Jurkat, Clone E6-1 (cell line): Measurements from ENCODE around the gene GLRA3.
A peak's percentile ranks its signal among the peaks of the same experiment; 100 is the strongest.
"Not testable (repeated sequence)": the region's sequence is repeated elsewhere in the genome, so short reads cannot be mapped to it uniquely, and the experiment has no call there.

ENCODE experiments used
- DNase-seq: peaks from one replicate; pipeline ENCODE4 v3.0.0-alpha.2; 2011; ENCODE audit warnings: low read depth, low spot score
- H3K4me3 ChIP-seq: 2 replicates; pipeline ENCODE4 v1.5.1; 2011; ENCODE audit warnings: mild to moderate bottlenecking, low read length, control low read depth, moderate library complexity

The GLRA3 gene

DNA sequence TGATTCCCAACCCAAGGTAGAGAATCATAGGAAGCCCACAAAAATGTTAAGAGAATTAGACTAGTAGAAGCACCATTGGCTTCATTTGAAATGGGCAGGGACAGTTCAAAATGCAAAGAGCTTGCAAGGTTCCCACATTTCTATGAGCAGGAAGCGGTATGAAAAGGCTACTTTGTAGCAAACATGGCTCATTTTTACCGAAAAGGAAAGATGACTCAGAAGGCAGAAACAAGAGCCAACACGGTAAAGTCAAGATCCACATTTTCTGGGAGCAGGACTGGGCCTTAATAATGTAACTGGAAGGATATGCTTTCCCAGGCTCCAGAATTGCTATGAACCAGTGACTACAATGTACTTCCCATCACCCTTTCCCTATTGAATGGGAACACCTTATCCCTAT lies 89.5 kb downstream of the GLRA3 start:
- no peak overlapping the region for H3K4me3 ChIP-seq
- no peak for DNase-seq

DNA sequence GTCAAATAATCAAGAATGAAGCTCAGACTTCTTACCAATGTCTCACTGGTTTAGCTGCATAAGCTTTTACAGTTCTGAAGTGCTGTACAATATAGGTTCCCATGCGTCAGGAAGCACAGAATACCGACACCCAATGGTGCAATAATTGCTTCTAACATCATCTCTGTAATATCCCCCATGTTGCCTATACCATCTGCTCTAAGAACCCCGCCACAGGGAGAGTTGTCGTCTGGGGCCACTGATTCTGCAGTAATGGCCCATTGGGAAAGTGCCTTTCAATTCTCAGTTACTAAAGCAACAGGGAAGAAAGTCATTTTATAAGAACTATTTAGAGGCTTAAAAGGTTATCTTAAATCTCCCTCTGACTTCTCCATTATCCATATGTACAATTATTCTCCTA lies 94.9 kb downstream of the GLRA3 start:
- H3K4me3 ChIP-seq = no peak overlapping the region
- no peak for DNase-seq

DNA sequence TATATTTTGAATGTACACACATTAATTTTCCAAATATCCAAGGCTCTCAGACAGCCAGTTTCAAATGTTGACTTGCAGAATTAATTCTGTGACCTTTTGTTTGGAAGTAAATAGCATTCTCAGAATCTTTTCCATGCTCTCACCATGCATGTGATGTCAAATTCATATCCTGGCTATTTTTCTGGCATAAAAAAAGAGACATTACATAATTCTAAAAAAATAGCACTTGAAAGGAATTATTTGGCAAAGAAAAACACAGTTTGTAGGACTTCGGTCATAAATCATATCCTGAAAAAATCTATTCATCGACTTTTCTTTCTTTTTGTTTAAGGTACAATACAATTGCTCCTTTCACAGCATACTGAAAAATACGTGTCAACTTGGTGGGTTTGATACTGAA lies 111.2 kb downstream of the GLRA3 start:
- H3K4me3 ChIP-seq = no peak overlapping the region
- no peak for DNase-seq

DNA sequence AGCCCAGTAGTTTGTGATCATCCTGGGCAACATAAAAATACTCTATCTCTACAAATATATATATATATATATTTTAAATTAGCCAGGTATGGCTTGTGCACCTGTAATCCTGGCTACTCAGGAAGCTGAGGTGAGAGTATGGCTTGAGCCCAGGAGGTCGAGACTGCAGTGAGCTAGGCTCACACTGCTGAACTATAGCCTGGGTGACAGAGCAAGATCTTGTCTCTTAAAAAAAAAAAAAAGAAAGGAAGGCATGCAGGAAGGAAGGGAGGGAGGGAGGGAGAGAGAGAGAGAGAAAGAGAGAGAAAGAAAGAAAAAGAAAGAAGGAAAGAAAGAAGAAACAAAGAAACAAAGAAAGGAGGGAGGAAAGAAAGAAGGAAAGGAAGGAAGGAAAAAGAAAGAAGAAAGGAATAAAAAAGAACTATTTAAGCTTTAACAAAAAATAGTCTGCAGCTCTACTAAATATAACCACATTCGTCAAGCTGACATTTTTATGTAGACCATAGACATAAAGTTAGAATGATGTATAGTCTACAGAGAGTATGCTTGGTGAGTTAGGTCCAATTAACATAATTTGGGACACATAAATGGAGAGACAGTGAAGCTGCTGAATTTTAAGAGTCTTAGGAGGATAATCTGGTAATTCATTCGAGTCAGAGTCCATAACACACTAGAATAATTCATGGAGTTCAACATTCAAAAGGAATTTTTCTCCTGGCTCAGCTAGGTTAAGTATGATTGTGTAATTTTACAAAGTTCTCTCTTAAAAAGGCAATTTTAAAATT lies 111.9 kb downstream of the GLRA3 start:
- no peak overlapping the region for H3K4me3 ChIP-seq

DNA sequence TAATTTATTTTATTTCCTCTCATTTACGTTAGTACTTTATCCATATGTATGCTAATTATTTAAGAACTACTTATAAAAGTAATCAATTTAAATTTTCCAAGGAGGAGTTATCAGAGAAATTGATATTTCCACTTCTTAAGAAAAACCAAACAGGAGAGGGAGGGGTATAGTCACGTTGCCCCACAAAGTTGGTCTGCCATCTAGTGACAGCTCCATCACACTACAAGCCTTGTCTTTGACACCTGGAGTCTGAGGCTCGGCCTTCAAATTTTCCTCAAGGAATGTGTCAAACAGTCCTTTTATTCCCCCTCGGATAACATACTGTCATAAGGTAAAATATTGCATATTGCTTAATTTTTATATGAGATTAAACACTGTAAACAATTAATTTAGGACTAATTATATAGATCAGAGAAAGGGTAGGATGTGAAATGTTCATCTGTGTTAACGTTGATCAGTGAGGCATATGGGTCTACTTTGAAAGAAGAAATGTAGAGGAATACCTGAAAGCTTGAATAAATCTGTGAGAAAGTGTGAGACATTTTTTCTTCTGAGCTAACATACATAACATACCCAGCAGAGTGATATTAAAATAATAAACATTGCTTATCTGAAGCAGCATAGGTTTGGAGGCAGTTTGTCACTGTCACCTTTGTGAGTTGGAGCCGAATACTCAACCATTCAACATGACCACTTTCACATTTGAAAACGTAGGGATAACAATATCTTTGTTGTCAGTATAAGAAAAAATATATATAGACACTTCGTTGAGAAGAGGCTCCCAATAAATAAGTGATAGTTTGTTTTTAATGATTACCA lies 114.4 kb downstream of the GLRA3 start:
- no peak overlapping the region for H3K4me3 ChIP-seq
- DNase-seq = peak; percentile 28

More for the DNA sequence above, 111.9 kb downstream of the GLRA3 start:
- DNase-seq = no peak

DNA sequence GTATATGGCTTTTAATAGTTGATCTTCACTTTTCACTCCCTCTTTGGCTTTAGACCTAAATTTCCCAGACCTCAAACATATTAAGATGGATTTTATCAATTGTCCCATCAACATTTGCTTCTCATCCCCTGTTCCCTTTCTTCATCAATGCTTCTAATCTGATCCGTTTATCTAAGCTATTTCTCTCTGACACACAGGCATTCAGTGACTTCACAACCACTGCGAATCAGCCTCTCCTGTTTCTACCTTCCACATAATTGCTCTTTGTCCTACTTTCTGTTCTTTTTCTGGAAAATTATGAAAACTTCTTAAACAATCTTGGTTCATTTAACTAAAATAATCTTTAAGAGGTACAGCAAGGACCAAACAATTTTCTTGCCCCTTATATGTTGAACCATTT lies 115.2 kb downstream of the GLRA3 start:
- H3K4me3 ChIP-seq = no peak overlapping the region
- no peak for DNase-seq

DNA sequence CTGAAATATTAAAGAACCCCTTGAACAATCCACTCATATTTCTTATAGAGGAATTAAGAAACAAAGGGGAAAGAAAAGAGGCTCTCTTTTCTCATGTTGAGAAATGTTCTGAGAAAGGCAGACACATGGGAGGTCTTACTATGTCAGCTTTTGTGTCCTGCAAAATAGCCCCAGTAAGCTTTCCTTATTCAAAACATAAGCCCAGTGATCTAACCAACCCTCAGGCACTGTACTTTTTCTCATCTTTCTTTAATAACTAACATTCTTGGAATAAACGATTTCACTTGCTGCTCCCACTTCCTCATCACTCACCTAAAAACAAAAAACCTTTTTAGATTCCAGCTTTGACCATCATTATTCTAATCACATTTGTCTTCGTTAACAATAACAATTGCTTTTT lies 115.9 kb downstream of the GLRA3 start:
- no peak overlapping the region for H3K4me3 ChIP-seq
- no peak for DNase-seq

DNA sequence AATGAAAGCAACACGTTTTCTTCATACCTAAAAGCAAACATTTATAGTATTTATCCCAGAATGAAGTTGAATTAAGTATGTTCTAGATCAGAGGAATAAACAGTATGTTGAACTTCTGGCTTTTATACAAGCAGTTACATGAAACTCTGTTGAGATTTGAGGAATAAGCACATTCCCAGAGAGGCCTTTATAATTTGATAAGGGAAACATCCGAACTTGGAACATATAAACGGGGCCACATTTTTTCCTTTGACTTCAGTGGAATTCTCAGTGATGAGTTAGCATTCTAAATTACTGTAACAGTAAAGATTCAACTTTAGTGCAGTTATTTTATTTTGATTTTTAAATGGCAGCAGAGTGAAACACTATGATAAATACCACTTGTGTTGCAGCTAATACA lies 119.5 kb downstream of the GLRA3 start:
- DNase-seq = no peak
- no peak overlapping the region for H3K4me3 ChIP-seq

DNA sequence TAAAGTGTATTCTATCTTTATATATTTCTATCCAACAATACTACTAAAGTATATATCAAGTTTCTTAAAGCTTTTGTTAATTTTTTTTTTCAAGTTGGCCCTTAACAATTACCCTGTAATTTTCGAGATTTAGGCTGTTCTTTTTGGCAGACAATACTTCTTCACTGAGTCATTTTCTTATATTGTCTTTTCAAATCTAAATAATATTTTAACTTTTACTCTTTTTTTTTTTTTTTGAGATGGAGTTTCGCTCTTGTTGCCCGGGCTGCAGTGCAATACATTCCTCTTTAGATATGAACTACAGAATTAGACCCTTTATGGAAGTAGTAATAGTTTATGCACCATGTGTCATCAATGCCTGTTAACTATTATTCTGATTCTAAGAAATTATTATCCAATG lies 120.7 kb downstream of the GLRA3 start:
- H3K4me3 ChIP-seq = no peak overlapping the region

DNA sequence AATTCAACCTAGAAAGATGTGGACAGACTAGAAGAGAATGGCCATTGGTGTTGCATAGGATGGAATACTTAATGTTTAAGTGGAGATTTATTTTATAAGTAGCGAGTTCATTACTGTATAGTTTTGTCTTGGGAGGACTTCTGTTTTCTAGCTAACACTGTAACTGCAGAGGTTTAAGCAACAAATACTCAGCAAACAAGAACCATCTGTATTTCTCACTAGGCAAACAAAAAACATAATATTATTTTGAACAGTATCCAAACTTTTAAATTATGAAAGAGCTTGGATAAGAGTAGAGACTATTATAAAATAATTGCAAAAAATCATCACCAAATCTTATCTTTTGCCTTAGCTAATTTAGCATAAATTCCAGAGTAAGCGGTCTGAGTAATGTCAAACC lies 121.1 kb downstream of the GLRA3 start:
- no peak overlapping the region for H3K4me3 ChIP-seq

More for the DNA sequence above, 120.7 kb downstream of the GLRA3 start:
- DNase-seq = no peak

DNA sequence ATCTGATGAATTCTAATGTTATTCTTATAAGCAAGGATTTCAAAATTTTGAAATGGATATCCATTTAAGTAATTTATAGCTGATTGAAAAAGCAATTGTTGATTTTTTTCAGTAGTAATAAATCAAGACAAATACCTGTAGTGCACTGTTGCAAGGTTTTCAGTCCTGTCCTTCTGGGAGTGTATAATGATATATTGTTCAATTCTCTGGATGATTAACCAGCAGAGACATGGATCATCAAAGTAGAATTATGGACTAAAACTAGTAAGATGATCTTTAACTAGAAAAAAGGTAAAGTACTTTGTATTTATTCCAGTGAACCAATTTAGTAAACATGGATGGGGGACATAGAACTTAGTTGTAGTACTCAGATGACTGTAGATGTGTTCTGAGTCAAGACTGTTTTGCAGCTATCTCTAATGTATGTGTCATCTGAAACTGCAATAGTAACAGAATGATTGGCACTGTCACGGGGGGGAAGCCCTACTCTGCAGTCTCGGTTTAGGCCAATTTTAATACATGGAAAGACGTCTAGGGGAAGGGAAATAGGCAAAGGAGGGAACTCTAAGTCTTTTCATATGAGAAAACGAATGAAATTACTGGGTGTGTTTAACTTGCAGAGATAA lies 121.9 kb downstream of the GLRA3 start:
- DNase-seq = no peak
- H3K4me3 ChIP-seq = no peak overlapping the region

More for the DNA sequence above, 121.1 kb downstream of the GLRA3 start:
- no peak for DNase-seq

DNA sequence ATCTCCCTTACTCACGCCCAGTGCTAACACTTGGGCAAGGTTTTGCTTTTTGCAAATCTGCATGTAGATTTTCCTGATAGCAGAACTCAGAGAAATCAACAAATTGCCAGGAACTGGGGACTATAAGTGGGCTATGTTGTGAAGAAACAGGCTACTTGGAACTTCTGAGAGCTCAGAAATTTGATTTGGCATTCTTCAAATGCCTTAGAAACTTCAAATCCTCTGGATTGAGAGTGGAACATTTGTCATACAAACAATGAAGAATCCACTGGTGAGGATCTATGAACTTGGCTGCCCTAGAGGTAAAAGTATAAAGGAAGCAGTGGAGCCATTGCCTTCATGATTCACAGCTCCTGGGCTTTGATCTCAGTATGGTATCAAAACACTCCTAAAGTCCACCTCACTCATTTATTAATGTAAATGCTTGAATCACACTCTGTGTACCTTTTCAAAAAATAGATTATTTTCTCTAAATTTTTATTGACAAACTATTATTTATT lies 126.0 kb downstream of the GLRA3 start:
- DNase-seq = no peak
- H3K4me3 ChIP-seq = no peak overlapping the region

DNA sequence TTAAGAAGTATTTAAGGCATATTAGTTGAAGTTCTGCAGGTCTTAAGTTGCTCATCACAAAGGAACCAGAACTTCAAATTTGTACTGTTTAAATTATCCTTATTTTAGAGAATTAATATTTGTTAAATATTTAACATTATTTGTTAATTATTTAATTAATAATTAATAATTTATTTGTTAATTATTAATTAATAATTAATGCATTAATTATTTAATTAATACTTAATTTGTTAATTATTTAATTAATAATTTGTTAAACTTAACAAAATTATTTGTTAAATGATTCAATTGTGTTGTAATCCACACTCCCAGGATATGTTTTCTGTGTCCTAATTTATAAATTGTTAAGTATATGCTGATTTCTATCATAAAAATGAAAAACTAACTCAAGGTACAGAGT lies 129.4 kb downstream of the GLRA3 start:
- no peak overlapping the region for H3K4me3 ChIP-seq
- no peak for DNase-seq

DNA sequence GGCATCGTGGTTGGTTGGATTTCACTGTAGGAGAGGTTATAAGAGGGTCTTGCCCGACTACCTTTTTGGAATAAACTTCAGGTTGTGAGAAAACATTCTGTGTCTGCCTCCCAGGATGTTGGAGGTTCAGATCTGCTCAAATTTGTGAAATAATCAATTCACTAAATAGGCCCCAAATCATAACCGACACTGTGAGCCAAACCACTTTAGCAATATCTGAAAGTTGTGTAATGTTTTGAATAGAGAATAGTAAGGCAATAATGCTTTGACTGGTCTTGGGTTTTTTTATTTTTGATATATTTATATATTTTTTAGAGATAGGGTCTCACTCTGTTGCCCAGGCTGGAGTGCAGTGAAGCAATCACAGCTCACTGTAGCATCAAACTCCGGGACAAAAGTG lies 131.2 kb downstream of the GLRA3 start:
- no peak for DNase-seq
- H3K4me3 ChIP-seq = no peak overlapping the region

DNA sequence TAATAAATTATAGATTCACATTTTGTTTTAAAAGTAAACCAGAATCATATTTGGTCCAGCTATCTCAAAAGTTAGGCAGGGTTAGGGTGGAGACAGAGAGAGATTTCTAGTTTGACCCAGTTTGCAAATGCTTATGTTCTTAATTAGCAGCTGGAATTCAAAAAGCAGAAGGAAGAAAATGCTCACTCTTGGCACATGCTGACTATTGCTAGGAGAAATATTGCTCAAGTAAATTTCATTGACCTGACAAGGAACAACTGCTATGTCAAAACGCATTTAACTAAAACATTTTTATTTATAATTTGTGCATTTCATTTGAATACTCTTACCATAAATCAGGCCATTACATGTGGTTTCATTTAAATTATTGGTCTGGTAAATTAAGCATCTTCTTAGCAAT lies 131.8 kb downstream of the GLRA3 start:
- no peak overlapping the region for H3K4me3 ChIP-seq
- DNase-seq = no peak

DNA sequence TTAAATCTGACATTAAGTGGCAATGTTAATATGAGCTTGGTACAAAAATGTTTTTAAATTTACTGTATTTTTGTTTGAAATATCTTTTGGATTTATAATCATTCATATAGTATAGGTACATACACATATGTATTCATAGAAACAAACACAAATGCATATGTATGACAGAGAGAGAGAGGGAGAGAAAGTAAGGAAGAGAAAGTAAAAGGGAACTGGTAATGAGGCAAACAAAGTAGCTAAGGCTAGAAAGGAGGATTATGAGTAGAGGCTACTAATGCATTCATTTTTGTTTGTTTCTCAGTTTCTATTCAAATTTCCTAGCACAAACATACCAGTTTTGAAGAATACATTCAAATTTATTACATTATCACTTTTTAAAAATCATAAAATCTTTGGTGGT lies 132.4 kb downstream of the GLRA3 start:
- H3K4me3 ChIP-seq = no peak overlapping the region
- DNase-seq = no peak

DNA sequence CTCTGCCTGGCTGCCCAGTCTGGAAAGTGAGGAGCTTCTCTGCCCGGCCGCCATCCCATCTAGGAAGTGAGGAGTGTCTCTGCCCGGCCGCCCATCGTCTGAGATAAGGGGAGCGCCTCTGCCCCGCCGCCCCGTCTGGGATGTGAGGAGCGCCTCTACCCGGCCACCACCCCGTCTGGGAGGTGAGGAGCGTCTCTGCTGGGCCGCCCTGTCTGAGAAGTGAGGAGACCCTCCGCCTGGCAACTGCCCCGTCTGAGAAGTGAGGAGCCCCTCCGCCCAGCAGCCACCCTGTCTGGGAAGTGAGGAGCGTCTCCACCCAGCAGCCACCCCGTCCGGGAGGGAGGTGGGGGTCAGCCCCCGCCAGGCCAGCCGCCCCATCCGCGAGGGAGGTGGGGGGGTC lies 137.2 kb downstream of the GLRA3 start:
- not testable (repeated sequence) for DNase-seq, H3K4me3 ChIP-seq

DNA sequence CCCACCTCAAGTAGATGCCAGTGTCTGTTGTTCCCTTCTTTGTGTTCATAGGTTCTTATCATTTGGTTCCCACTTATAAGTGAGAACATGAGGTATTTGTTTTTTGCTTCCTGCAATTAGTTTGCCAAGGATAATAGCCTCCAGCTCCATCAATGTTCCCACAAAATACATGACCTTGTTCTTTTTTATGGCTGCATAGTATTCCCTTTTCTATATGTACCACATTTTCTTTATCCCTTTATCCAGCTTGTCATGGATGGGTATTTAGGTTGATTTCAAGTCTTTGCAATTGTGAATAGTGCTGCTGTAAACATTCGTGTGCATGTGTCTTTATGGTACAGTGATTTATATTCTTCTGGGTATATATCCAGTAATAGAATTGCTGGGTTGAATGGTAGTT lies 138.4 kb downstream of the GLRA3 start:
- no peak overlapping the region for H3K4me3 ChIP-seq
- DNase-seq = no peak

DNA sequence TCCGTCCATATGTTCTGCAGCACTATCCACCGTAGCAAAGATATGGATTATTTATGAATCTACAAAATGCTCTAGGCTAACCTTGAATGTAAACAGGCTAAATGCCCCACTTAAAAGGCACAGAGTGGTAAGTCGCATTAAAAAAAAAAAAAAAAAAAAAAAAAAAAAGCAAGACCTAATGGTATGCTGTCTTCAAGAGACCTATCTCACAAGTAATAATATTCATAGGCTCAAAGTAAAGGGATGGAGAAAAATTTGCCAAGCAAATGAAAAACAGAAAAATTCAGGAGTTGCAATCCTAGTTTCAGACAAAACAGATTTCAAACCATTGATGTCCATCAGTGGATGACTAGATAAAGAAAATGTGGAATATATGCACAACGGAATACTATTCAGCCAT lies 139.4 kb downstream of the GLRA3 start:
- DNase-seq = no peak
- H3K4me3 ChIP-seq = no peak overlapping the region

DNA sequence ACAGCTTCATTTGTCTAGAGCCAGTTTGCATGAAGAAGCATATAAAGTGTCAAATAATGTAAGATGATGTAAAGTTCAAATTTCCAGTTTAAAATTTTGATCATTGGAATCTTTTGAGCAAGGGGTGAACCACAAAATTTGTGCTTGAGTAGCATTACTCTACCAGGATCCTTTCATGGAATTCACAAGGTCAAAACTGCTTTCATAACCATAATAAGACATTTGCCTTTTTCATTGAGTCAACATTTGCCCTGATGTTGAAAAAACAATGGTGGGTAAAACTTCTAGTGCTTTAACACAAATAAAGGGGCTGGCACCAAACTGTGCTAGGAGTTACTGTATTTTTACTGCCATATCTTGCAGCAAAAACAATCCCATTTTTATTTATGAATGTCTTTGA lies 142.2 kb downstream of the GLRA3 start:
- H3K4me3 ChIP-seq = no peak overlapping the region
- no peak for DNase-seq
